ENCODE data around the gene CREBZF. TPM values are rescaled to one million over a fixed set of nuclear protein-coding genes. Genes with fewer than 3 reads are reported as not detected.

CREBZF gene
- total and polyA plus RNA-seq, 9 of the 15 experiments (the other 6 are each of a cell fraction or from before 2014, with no cell fraction given) = 7.2 to 70.2 (median 40.5) TPM

DNA sequence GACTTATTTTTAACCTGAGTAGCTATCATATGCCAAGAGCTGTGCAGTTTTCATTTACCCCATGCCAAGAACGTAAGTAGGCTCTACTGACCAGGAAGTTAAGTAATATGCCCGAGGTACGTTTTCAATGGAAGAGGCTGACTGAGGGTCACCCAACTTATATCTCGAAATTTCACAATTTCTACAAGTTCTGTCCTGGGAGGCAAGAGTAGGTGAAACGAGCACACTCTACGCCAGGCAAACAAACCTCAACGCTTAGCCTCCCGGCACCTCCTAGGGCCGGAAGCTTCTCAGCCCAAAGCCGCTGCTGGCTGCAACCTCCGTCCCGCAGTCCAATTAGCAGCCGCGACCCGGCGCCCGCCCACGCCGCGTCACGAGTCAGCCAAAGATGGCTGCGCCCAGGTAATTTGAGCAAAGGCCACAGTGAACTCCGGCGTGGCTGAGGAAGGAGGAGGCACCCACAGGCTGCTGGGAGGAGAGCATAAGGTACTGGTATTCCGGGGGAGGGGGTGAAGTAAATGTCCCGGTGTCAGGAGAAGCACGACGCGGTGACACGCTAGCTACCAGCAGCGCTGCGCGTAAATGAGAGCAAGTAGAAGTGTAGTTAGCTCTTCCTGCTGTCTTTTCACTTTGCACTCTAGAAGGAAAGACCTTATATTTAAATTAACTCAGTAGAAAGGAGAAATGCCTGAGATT lies 17.2 kb downstream of the CREBZF start, which contains the start of gene TMEM126A (continued):
- TF ChIP-seq SLC30A9 (CRISPR knock-in tag; IDR thresholded peaks at IDR 0.05) (no peak), RBFOX2 (IDR thresholded peaks at IDR 0.05; ENCODE audit: low read depth, low read length) (peak; percentile 95), L3MBTL2 (IDR thresholded peaks at IDR 0.05) (peak; percentile 57), MTA3 (IDR thresholded peaks at IDR 0.05; ENCODE audit: borderline replicate concordance) (0 out of 2 replicates have a peak, but pooled peaks have one; percentile 55), RB1 (IDR thresholded peaks at IDR 0.05; ENCODE audit: low read depth) (peak; percentile 17; the same call in 1 of the 2 replicates), ZBTB17 (CRISPR knock-in tag; IDR thresholded peaks at IDR 0.05) (0 out of 2 replicates have a peak, but pooled peaks have one; percentile 34), NUFIP1 (IDR thresholded peaks at IDR 0.05; ENCODE audit: partially characterized antibody) (no peak), ARID1B (IDR thresholded peaks at IDR 0.05) (no peak), TFE3 (CRISPR knock-in tag; IDR thresholded peaks at IDR 0.05) (peak; percentile 44), U2AF2 (optimal IDR thresholded peaks at IDR 0.05; ENCODE audit: low read depth, low read length) (no peak), KDM5B (IDR thresholded peaks at IDR 0.05; ENCODE audit: insufficient replicate concordance, low read depth, low read length) (peak; percentile 94), PRDM10 (IDR thresholded peaks at IDR 0.05; ENCODE audit: partially characterized antibody) (peak; percentile 37), ZNF699 (CRISPR knock-in tag; IDR thresholded peaks at IDR 0.05; ENCODE audit: insufficient replicate concordance) (no peak), CTCF (IDR thresholded peaks at IDR 0.05 in 2 of 3, conservative IDR thresholded peaks at IDR 0.05 in 1 of 3; ENCODE audit: insufficient read depth in 2 of 3, low read depth in 1 of 3, low read length in 3 of 3) (no peak), SMARCE1 (IDR thresholded peaks at IDR 0.05) (no peak), EGR1 (conservative IDR thresholded peaks at IDR 0.05) (peak; percentile 97), NRF1 (conservative IDR thresholded peaks at IDR 0.05 in 1 of 2, IDR thresholded peaks at IDR 0.05 in 1 of 2) (peak; percentile 73 to 79), GATAD2A (IDR thresholded peaks at IDR 0.05) (peak; percentile 26; the same call in 1 of the 2 replicates)
- TF ChIP-seq, protein P1, sequence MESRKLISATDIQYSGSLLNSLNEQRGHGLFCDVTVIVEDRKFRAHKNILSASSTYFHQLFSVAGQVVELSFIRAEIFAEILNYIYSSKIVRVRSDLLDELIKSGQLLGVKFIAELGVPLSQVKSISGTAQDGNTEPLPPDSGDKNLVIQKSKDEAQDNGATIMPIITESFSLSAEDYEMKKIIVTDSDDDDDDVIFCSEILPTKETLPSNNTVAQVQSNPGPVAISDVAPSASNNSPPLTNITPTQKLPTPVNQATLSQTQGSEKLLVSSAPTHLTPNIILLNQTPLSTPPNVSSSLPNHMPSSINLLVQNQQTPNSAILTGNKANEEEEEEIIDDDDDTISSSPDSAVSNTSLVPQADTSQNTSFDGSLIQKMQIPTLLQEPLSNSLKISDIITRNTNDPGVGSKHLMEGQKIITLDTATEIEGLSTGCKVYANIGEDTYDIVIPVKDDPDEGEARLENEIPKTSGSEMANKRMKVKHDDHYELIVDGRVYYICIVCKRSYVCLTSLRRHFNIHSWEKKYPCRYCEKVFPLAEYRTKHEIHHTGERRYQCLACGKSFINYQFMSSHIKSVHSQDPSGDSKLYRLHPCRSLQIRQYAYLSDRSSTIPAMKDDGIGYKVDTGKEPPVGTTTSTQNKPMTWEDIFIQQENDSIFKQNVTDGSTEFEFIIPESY (CRISPR knock-in tag; IDR thresholded peaks at IDR 0.05) = 0 out of 2 replicates have a peak, but pooled peaks have one; percentile 13

All from K562 (cell line).